Caco-2 (cell line): ENCODE results near the gene RNF103. TPM values are rescaled to one million over a fixed set of nuclear protein-coding genes. Genes with fewer than 3 reads are reported as not detected.
"Not testable (repeated sequence)": the region's sequence is repeated elsewhere in the genome, so short reads cannot be mapped to it uniquely, and the experiment has no call there.

Source experiments
- BruUV-seq: library from RNA; stranded (reverse); fragments of 400-500 nt; replicated peaks from 2 replicates; lab custom pipeline; 2021; lab: Mats Ljungman, UMichigan
- CTCF ChIA-PET: fragments of 300-600 bp; sonication (Branson Sonifier 250); formaldehyde crosslinking; loops from one replicate; lab custom pipeline; 2022; ENCODE audit warnings: antibody characterized with exemption; lab: Charles Lee
- POLR2A ChIA-PET: fragments of 300-600 bp; sonication (Branson Sonifier 250); formaldehyde crosslinking; loops from one replicate; lab custom pipeline; 2022; ENCODE audit warnings: antibody characterized with exemption; lab: Charles Lee
- DNase-seq, 2 experiments: peaks; one replicate each; pipeline versions ENCODE4 v3.0.0 to v3.0.0-alpha.2; 2020 to 2022
- H3K27me3 ChIP-seq: replicated peaks from 2 replicates; pipeline ENCODE4 v1.6.0; 2011; ENCODE audit warnings: low read length; ENCODE audit not compliant: control insufficient read depth, insufficient read depth
- H3K36me3 ChIP-seq: 2 replicates; pipeline ENCODE4 v1.5.1; 2011; ENCODE audit warnings: low read length; ENCODE audit not compliant: control insufficient read depth, insufficient read depth
- H3K4me1 ChIP-seq: fragments of 250-450 bp; sonication (Bioruptor Pico); 2 replicates; pipeline ENCODE4 v1.5.1; 2020; ENCODE audit warnings: mild to moderate bottlenecking
- H3K4me3 ChIP-seq: 2 replicates; pipeline ENCODE4 v1.5.1; 2011; ENCODE audit warnings: low read depth, mild to moderate bottlenecking, control low read depth, low read length
- H3K9me3 ChIP-seq: fragments of 250-450 bp; sonication (Bioruptor Pico); 2 replicates; pipeline ENCODE4 v1.5.1; 2020; ENCODE audit warnings: mild to moderate bottlenecking, moderate library complexity
- H3K27ac Mint-ChIP-seq: one replicate; pipeline ENCODE4 v1.8.0; 2022; ENCODE audit warnings: mixed read lengths; ENCODE audit not compliant: unreplicated experiment
- H3K27me3 Mint-ChIP-seq: one replicate; pipeline ENCODE4 v1.8.0; 2022; ENCODE audit warnings: mixed read lengths; ENCODE audit not compliant: insufficient read depth, unreplicated experiment
- H3K36me3 Mint-ChIP-seq: one replicate; pipeline ENCODE4 v1.8.0; 2022; ENCODE audit warnings: mild to moderate bottlenecking, mixed read lengths; ENCODE audit not compliant: insufficient read depth, unreplicated experiment
- H3K4me1 Mint-ChIP-seq: one replicate; pipeline ENCODE4 v1.8.0; 2022; ENCODE audit warnings: low read depth, mixed read lengths; ENCODE audit not compliant: unreplicated experiment
- H3K4me3 Mint-ChIP-seq: one replicate; pipeline ENCODE4 v1.8.0; 2022; ENCODE audit warnings: mild to moderate bottlenecking, moderate library complexity, mixed read lengths; ENCODE audit not compliant: unreplicated experiment
- H3K9me3 Mint-ChIP-seq: one replicate; pipeline ENCODE4 v1.8.0; 2022; ENCODE audit warnings: mixed read lengths; ENCODE audit not compliant: unreplicated experiment
- intact Hi-C: fragments of 100-400 bp; cut with micrococcal nuclease; formaldehyde crosslinking; loops from one replicate; pipeline ENCODE4 v1.10.0; 2022; ENCODE audit not compliant: unreplicated experiment
- total RNA-seq: library from RNA; stranded (reverse); gene quantifications from 2 replicates; pipeline ENCODE4 v1.2.3, GENCODE V29; 2022
- TF ChIP-seq, protein P1 (sequence below), 2 experiments: fragments of 200-600 bp in 1 of 2; IDR thresholded peaks; 1 replicate in 1 of 2; 2 replicates in 1 of 2; pipeline versions ENCODE4 v1.5.1 to v1.8.0; 2011 to 2022; ENCODE audit warnings: antibody characterized with exemption in 1 of 2, control low read depth in 1 of 2, inconsistent platforms in 1 of 2, low read depth in 1 of 2, low read length in 1 of 2, mild to moderate bottlenecking in 1 of 2, moderate library complexity in 1 of 2; ENCODE audit not compliant: insufficient read depth in 1 of 2, severe bottlenecking in 1 of 2, unreplicated experiment in 1 of 2

Gene RNF103
- total RNA-seq, 1 experiment from 2014 or later = 21.8 TPM

DNA sequence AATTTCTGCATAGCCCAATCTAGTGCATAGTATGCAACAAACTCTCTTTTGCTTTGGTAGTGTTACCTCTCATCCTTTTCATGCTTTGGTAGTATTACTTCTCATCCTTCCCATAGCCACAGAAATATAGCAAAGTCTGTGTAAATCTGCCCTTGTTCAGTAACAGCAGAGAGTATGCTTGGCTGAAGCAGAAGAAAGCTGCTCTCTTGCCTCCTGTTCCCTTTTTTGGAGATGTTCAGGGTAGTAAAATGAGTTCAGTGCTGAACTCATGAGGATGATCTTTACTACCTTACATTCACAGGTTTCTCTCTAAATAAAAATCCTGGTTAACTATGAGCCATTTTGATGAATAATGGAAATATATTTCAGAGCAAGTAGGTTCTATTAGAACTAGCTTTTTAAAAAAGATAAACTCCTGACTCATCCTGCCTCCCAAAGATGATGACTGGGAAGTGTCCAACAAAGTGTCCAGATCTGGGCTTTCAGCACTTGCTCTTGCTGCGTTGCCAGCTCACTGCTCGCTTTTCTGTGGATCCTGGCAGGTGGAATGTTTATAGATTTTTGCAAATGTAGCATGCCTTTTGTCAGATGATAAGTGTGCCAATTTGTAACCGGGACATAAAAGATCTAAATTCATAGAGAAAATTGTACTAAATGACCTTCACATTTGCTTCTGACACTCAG lies 31.0 kb downstream of the RNF103 start:
- no peaks in the 10 kb centered on the region for H3K4me1 Mint-ChIP-seq
- peaks cover 8% of the 10 kb centered on the region for H3K27me3 Mint-ChIP-seq
- Histone ChIP-seq H3K4me1 (no peaks in the 10 kb centered on the region), H3K27me3 (no peaks in the 10 kb centered on the region; the same call in 1 of the 2 replicates), H3K9me3 (peaks cover 4% of the 10 kb centered on the region; the same call in 1 of the 2 replicates), H3K36me3 (no peaks in the 10 kb centered on the region), H3K4me3 (no peak overlapping the region)
- no peak for DNase-seq
- no peaks in the 10 kb centered on the region for H3K9me3 Mint-ChIP-seq
- ChIA-PET POLR2A (no interaction called here), CTCF (no interaction called here)
- H3K36me3 Mint-ChIP-seq = no peaks in the 10 kb centered on the region
- intact Hi-C loops = no loop called here
- no peak overlapping the region for H3K4me3 Mint-ChIP-seq
- H3K27ac Mint-ChIP-seq = no peak overlapping the region
- TF ChIP-seq, protein P1, sequence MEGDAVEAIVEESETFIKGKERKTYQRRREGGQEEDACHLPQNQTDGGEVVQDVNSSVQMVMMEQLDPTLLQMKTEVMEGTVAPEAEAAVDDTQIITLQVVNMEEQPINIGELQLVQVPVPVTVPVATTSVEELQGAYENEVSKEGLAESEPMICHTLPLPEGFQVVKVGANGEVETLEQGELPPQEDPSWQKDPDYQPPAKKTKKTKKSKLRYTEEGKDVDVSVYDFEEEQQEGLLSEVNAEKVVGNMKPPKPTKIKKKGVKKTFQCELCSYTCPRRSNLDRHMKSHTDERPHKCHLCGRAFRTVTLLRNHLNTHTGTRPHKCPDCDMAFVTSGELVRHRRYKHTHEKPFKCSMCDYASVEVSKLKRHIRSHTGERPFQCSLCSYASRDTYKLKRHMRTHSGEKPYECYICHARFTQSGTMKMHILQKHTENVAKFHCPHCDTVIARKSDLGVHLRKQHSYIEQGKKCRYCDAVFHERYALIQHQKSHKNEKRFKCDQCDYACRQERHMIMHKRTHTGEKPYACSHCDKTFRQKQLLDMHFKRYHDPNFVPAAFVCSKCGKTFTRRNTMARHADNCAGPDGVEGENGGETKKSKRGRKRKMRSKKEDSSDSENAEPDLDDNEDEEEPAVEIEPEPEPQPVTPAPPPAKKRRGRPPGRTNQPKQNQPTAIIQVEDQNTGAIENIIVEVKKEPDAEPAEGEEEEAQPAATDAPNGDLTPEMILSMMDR (IDR thresholded peaks at IDR 0.05; ENCODE audit: insufficient read depth in 1 of 2, low read depth in 1 of 2, low read length in 1 of 2, severe bottlenecking in 1 of 2, unreplicated experiment in 1 of 2) = no peak
- no TSS peak for BruUV-seq

DNA sequence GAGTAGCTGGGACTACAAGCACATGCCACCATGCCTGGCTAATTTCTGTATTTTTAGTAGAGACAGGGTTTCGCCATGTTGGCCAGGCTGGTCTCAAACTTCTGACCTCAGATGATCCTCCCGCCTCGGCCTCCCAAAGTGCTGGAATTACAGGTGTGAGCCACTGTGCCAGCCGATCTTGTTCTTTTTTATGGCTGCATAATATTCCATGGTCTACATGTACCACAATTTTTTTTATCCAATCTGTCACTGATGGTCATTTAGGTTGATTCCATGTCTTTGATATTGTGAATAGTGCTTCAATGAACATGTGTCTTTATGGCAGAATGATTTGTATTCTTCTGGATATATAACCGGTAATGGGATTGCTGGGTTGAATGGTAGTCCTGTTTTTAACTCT lies 34.0 kb downstream of the RNF103 start:
- H3K36me3 Mint-ChIP-seq, H3K4me1 Mint-ChIP-seq, DNase-seq, CTCF ChIA-PET, H3K9me3 Mint-ChIP-seq, H3K4me3 ChIP-seq, H3K4me1 ChIP-seq, H3K4me3 Mint-ChIP-seq, H3K9me3 ChIP-seq, H3K27me3 ChIP-seq, intact Hi-C loops, H3K36me3 ChIP-seq, POLR2A ChIA-PET, H3K27ac Mint-ChIP-seq, BruUV-seq: not testable (repeated sequence)
- H3K27me3 Mint-ChIP-seq = peaks cover 14% of the 10 kb centered on the region

DNA sequence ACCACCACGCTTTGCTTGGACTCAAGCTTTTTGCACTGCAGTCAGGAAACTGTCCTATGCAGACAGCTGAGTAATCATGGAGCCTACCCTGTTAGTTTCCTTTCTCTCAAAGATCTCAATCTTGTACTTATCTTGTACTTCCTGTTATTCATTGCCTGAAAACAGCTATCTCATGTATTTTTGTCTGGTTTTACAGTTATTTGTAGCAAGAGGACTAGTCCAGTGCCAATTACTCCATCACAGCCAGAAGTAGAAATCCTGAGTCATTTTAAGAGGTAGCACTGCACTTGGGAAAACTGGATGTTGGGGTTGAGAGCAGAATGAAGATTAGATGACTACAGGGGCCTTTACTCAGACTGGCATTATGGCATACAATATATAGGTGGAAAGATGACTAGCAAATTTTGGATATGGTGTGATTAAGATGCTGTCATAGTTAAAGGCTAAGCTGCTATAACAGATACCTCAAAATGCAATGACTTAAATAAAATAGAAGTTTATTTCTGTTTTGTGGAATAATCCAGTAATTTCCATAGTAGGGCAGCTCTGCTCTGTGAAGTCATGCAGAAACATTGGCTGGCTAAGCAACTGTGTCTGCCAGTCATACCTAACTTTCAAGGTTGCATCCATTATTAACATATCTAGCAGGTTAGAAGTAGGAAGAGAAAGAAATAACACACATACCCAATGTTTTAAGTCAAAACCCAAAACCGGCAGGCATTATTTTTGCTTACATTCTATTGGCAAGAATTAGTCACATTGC lies 39.3 kb downstream of the RNF103 start:
- H3K4me1 ChIP-seq = no peaks in the 10 kb centered on the region
- no peak for DNase-seq
- ChIA-PET POLR2A (no interaction called here), CTCF (no interaction called here)
- H3K9me3 Mint-ChIP-seq = no peaks in the 10 kb centered on the region
- TF ChIP-seq, protein P1 (IDR thresholded peaks at IDR 0.05; ENCODE audit: insufficient read depth in 1 of 2, low read depth in 1 of 2, low read length in 1 of 2, severe bottlenecking in 1 of 2, unreplicated experiment in 1 of 2) = no peak
- H3K36me3 Mint-ChIP-seq = no peaks in the 10 kb centered on the region
- BruUV-seq = no TSS peak
- no peaks in the 10 kb centered on the region for H3K27me3 ChIP-seq
- intact Hi-C loops = no loop called here
- H3K4me3 Mint-ChIP-seq = no peak overlapping the region
- peaks cover 18% of the 10 kb centered on the region for H3K27me3 Mint-ChIP-seq
- no peak overlapping the region for H3K4me3 ChIP-seq
- no peaks in the 10 kb centered on the region for H3K4me1 Mint-ChIP-seq
- no peaks in the 10 kb centered on the region for H3K36me3 ChIP-seq
- peaks cover 3% of the 10 kb centered on the region; the same call in 1 of the 2 replicates for H3K9me3 ChIP-seq
- H3K27ac Mint-ChIP-seq = no peak overlapping the region
